Astrocyte (in vitro differentiated cells and primary cell): ENCODE data around the gene GPR6.

Experiments
- EZH2 ChIP-seq: IDR thresholded peaks from 2 replicates; pipeline ENCODE4 v1.6.1; 2012; ENCODE audit warnings: mild to moderate bottlenecking, low read length, inconsistent platforms; ENCODE audit not compliant: insufficient read depth
- TF ChIP-seq, protein P1 (sequence below): IDR thresholded peaks from 2 replicates; pipeline ENCODE4 v1.5.1; 2011; ENCODE audit warnings: low read depth, mild to moderate bottlenecking, inconsistent platforms, low read length, moderate library complexity; ENCODE audit not compliant: insufficient read depth

DNA sequence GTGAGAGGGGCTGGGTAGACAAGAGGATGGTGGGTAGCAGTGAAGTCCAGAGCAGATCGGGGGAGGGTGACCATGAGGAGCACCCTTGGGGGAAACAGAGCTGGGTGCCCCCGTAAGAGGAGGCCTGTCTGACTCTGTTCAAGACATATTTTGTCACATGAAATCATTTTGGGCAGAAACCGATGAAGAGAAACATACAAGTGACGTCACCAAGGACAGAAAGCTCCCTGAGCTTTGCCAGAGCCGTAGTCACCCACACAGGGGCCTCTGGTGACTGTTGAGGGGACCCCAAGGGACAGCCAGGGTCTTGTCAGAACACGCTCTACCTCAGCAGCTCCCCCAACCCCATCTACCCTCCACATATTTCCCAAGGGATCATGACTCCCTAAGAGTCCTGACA is 39.2 kb downstream of the GPR6 start:
- TF ChIP-seq, protein P1, sequence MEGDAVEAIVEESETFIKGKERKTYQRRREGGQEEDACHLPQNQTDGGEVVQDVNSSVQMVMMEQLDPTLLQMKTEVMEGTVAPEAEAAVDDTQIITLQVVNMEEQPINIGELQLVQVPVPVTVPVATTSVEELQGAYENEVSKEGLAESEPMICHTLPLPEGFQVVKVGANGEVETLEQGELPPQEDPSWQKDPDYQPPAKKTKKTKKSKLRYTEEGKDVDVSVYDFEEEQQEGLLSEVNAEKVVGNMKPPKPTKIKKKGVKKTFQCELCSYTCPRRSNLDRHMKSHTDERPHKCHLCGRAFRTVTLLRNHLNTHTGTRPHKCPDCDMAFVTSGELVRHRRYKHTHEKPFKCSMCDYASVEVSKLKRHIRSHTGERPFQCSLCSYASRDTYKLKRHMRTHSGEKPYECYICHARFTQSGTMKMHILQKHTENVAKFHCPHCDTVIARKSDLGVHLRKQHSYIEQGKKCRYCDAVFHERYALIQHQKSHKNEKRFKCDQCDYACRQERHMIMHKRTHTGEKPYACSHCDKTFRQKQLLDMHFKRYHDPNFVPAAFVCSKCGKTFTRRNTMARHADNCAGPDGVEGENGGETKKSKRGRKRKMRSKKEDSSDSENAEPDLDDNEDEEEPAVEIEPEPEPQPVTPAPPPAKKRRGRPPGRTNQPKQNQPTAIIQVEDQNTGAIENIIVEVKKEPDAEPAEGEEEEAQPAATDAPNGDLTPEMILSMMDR: no peak
- TF ChIP-seq EZH2: no peak
